Trophoblast cell (in vitro differentiated cells and primary cell): Measurements from ENCODE around the gene NUDT3.

Experiments
- DNase-seq, 2 donors: peaks; one replicate each; pipeline ENCODE4 v3.0.0-alpha.2; 2016
- H2AFZ ChIP-seq: 2 replicates; pipeline ENCODE4 v1.6.1; 2013; ENCODE audit warnings: low read length, moderate library complexity, mild to moderate bottlenecking; ENCODE audit not compliant: insufficient read depth, poor library complexity
- H2AK5ac ChIP-seq: 2 replicates; pipeline ENCODE4 v1.6.1; 2013; ENCODE audit warnings: mild to moderate bottlenecking, low read length
- H2BK120ac ChIP-seq: 2 replicates; pipeline ENCODE4 v1.6.1; 2013; ENCODE audit warnings: low read length, mild to moderate bottlenecking, moderate library complexity; ENCODE audit not compliant: insufficient read depth, poor library complexity
- H2BK12ac ChIP-seq: 2 replicates; pipeline ENCODE4 v1.6.1; 2013; ENCODE audit warnings: mild to moderate bottlenecking, low read length, moderate library complexity
- H2BK5ac ChIP-seq: 2 replicates; pipeline ENCODE4 v1.6.1; 2013; ENCODE audit warnings: low read length, low read depth, moderate library complexity, mild to moderate bottlenecking; ENCODE audit not compliant: poor library complexity
- H3K14ac ChIP-seq: 2 replicates; pipeline ENCODE4 v1.6.1; 2013; ENCODE audit warnings: mild to moderate bottlenecking, low read length
- H3K18ac ChIP-seq: 2 replicates; pipeline ENCODE4 v1.6.1; 2013; ENCODE audit warnings: mild to moderate bottlenecking, low read length
- H3K23ac ChIP-seq: 2 replicates; pipeline ENCODE4 v1.6.1; 2013; ENCODE audit warnings: low read length
- H3K27ac ChIP-seq: 2 replicates; pipeline ENCODE4 v1.5.1; 2013; ENCODE audit warnings: low read depth, mild to moderate bottlenecking, inconsistent platforms, low read length, moderate library complexity
- H3K27me3 ChIP-seq: 2 replicates; pipeline ENCODE4 v1.6.1; 2013; ENCODE audit warnings: inconsistent platforms, mild to moderate bottlenecking, low read length, moderate library complexity; ENCODE audit not compliant: insufficient read depth
- H3K36me3 ChIP-seq, 2 experiments: 1 replicate in 1 of 2; 2 replicates in 1 of 2; pipeline ENCODE4 v1.6.1; 2013; ENCODE audit warnings: low read length in 2 of 2, mild to moderate bottlenecking in 2 of 2, moderate library complexity in 1 of 2; ENCODE audit not compliant: insufficient read depth in 2 of 2, control insufficient read depth in 1 of 2
- H3K4ac ChIP-seq: 2 replicates; pipeline ENCODE4 v1.6.1; 2013; ENCODE audit warnings: low read depth, mild to moderate bottlenecking, low read length, moderate library complexity
- H3K4me1 ChIP-seq, 2 experiments: 1 replicate in 1 of 2; 2 replicates in 1 of 2; pipeline ENCODE4 v1.6.1; 2013; ENCODE audit warnings: low read length in 2 of 2, mild to moderate bottlenecking in 2 of 2, moderate library complexity in 1 of 2; ENCODE audit not compliant: insufficient read depth in 2 of 2, control insufficient read depth in 1 of 2
- H3K4me2 ChIP-seq: 2 replicates; pipeline ENCODE4 v1.6.1; 2013; ENCODE audit warnings: inconsistent platforms, mild to moderate bottlenecking, low read length, moderate library complexity
- H3K4me3 ChIP-seq: 2 replicates; pipeline ENCODE4 v1.5.1; 2013; ENCODE audit warnings: mild to moderate bottlenecking, low read depth, low read length, inconsistent platforms
- H3K79me1 ChIP-seq: one replicate; pipeline ENCODE4 v1.6.1; 2013; ENCODE audit warnings: low read length
- H3K79me2 ChIP-seq: 2 replicates; pipeline ENCODE4 v1.6.1; 2013; ENCODE audit warnings: low read length, mild to moderate bottlenecking; ENCODE audit not compliant: control insufficient read depth, insufficient read depth, poor library complexity
- H3K9ac ChIP-seq: 2 replicates; pipeline ENCODE4 v1.6.1; 2013; ENCODE audit warnings: mild to moderate bottlenecking, low read length
- H3K9me3 ChIP-seq: 2 replicates; pipeline ENCODE4 v1.6.1; 2013; ENCODE audit warnings: low read depth, mild to moderate bottlenecking, control low read depth, inconsistent platforms, low read length; ENCODE audit not compliant: insufficient read depth
- H4K12ac ChIP-seq: 2 replicates; pipeline ENCODE4 v1.6.1; 2013; ENCODE audit warnings: low read depth, mild to moderate bottlenecking, low read length, moderate library complexity
- H4K8ac ChIP-seq: 2 replicates; pipeline ENCODE4 v1.6.1; 2013; ENCODE audit warnings: low read depth, mild to moderate bottlenecking, low read length, moderate library complexity
- H4K91ac ChIP-seq: one replicate; pipeline ENCODE4 v1.6.1; 2013; ENCODE audit warnings: low read depth, mild to moderate bottlenecking, low read length, moderate library complexity
- WGBS: extraction: QIAGEN DNeasy Blood & Tissue Kit; methylation state at CpG from one replicate; pipeline ENCODE4 v1.1.7; 2013; ENCODE audit warnings: missing lambda C conversion rate; ENCODE audit not compliant: insufficient read length, insufficient coverage; ENCODE audit errors: extremely low coverage; 5-methylcytosine and 5-hydroxymethylcytosine counted together

The NUDT3 gene

DNA sequence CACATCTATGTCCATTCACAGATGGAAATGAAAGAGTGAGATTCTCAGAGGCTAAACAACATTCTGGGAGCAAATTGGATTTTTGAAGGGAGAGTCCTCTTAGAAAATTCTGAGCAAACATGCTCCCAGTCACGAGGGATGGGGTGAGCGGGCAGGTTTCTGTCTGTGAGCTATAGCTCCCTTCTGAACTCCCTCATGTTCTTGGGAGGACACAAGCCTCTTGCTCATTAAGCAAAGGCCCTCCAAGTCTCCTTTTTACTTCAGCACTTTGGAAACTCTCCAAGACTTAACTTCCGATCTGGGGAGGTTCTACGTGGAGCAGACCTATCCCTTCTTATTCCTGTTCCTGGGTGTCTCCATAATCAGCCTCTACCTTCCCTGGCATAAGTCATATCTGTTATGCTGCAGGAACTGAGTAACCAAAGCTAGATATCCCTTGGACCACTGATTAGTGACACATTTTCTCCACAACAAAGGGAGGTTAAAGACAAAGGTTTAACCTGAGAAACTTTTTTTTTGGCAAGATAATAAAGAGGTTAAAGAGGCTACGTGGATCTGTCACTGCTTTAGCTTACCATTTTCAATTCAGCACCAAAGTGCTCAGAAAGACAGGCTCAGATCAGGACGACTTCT lies 110.7 kb downstream of the NUDT3 start:
- no peak overlapping the region for H3K23ac ChIP-seq
- no peak overlapping the region for H3K4ac ChIP-seq
- H2BK12ac ChIP-seq = no peak overlapping the region
- no peaks in the 10 kb centered on the region for H3K36me3 ChIP-seq
- H3K9ac ChIP-seq = no peak overlapping the region
- H3K9me3 ChIP-seq = no peaks in the 10 kb centered on the region
- no peaks in the 10 kb centered on the region for H3K27me3 ChIP-seq
- H3K79me2 ChIP-seq = no peaks in the 10 kb centered on the region
- H2BK120ac ChIP-seq = no peak overlapping the region
- no peak overlapping the region for H2AK5ac ChIP-seq
- H3K4me2 ChIP-seq = no peak overlapping the region
- H3K79me1 ChIP-seq = no peaks in the 10 kb centered on the region
- H2BK5ac ChIP-seq = no peak overlapping the region
- no peak overlapping the region for H4K8ac ChIP-seq
- no peak overlapping the region for H3K4me3 ChIP-seq
- no peak overlapping the region for H3K27ac ChIP-seq
- H3K14ac ChIP-seq = no peak overlapping the region
- H3K4me1 ChIP-seq = peaks cover 4% of the 10 kb centered on the region in 2 experiments
- WGBS = no CpG with 5 or more reads among the region's 6 CpGs
- H3K18ac ChIP-seq = no peak overlapping the region
- no peak overlapping the region for H4K91ac ChIP-seq
- H4K12ac ChIP-seq = no peak overlapping the region
- no peak for DNase-seq
- H2AFZ ChIP-seq = no peak overlapping the region

DNA sequence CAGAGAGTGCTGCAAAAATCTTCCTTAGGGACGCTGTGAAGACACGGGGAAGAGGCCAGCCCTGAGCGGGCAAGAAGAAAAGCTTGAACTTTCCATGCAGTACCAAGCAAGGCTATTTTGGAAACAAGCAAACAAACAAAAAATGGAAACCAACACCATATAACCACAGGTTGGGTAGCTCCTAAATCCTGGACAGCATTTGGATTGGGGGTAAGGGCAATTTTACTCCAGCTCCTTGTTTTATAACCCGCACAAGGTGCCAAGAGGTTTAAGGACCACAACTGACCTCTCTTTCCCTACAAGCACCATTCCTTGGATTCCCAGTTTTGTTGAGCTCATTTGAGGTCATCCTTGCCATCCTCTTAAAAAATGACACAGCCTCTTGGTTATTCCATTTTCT lies 112.3 kb downstream of the NUDT3 start:
- H3K79me2 ChIP-seq = no peaks in the 10 kb centered on the region
- H3K27me3 ChIP-seq = no peaks in the 10 kb centered on the region
- H2AK5ac ChIP-seq = no peak overlapping the region
- no peak overlapping the region for H3K18ac ChIP-seq
- no peak overlapping the region for H2AFZ ChIP-seq
- no peaks in the 10 kb centered on the region for H3K9me3 ChIP-seq
- no peak for DNase-seq
- no peak overlapping the region for H3K4ac ChIP-seq
- no peak overlapping the region for H4K91ac ChIP-seq
- H4K12ac ChIP-seq = no peak overlapping the region
- no peak overlapping the region for H3K27ac ChIP-seq
- no peak overlapping the region for H3K4me2 ChIP-seq
- no peak overlapping the region for H3K23ac ChIP-seq
- no peak overlapping the region for H2BK120ac ChIP-seq
- H2BK5ac ChIP-seq = no peak overlapping the region
- H3K79me1 ChIP-seq = no peaks in the 10 kb centered on the region
- H3K36me3 ChIP-seq = no peaks in the 10 kb centered on the region
- peaks cover 9 to 10% of the 10 kb centered on the region in 2 experiments for H3K4me1 ChIP-seq
- no peak overlapping the region for H3K4me3 ChIP-seq
- no peak overlapping the region for H3K9ac ChIP-seq
- no peak overlapping the region for H4K8ac ChIP-seq
- H2BK12ac ChIP-seq = no peak overlapping the region
- WGBS = no CpG with 5 or more reads among the region's 4 CpGs
- H3K14ac ChIP-seq = no peak overlapping the region

DNA sequence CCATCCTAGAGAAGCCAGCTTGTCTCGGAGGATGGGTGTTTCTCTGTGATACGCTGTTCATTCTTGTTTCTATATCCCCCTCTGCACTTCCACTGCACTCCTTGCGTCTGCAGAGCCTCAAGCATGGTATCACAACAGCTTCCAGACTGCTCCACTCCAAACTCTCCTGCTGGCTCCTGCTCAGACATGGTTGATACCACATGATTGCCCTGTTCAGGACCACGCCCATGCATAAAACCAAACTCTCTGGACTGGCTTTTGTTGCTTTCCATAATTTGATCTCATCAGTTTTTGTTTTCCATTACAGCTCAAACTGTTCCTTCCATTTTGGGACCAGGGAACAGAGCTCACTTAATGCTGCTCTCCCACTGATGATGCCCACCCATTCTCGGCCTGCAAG lies 113.6 kb downstream of the NUDT3 start:
- Histone ChIP-seq H3K9ac (no peak overlapping the region), H3K9me3 (no peaks in the 10 kb centered on the region), H3K36me3 (no peaks in the 10 kb centered on the region), H4K8ac (no peak overlapping the region), H3K4ac (no peak overlapping the region), H3K4me2 (no peak overlapping the region), H4K91ac (no peak overlapping the region), H3K4me3 (no peak overlapping the region), H3K4me1 (peaks cover 9 to 10% of the 10 kb centered on the region in 2 experiments), H2BK5ac (no peak overlapping the region), H3K79me2 (no peaks in the 10 kb centered on the region), H3K79me1 (no peaks in the 10 kb centered on the region), H2BK120ac (no peak overlapping the region), H2AFZ (no peak overlapping the region), H3K18ac (no peak overlapping the region), H2AK5ac (no peak overlapping the region), H2BK12ac (no peak overlapping the region), H3K27me3 (no peaks in the 10 kb centered on the region), H3K14ac (no peak overlapping the region), H3K23ac (no peak overlapping the region), H3K27ac (no peak overlapping the region), H4K12ac (no peak overlapping the region)
- no peak for DNase-seq
- WGBS = no CpG with 5 or more reads among the region's 5 CpGs

DNA sequence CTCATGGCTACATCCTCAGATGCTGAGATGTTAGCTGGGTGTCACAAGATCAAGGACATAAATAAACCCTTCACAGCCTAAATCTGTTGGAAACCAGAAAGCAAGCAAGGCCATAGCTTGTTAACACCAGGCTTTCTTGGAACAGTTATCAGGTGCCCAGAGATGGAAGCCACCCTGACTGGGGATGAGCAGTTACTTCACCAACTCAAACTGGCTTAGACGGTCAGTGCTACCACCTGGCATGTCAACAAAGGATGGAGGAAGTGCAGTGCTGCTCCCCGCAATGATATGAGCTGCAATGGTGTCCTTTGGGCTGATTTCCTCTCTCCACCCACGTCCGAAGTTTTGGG lies 114.7 kb downstream of the NUDT3 start:
- H2BK120ac ChIP-seq = no peak overlapping the region
- no peak overlapping the region for H3K23ac ChIP-seq
- no peak overlapping the region for H3K27ac ChIP-seq
- H3K4me3 ChIP-seq = no peak overlapping the region
- no peaks in the 10 kb centered on the region for H3K79me1 ChIP-seq
- H3K4me2 ChIP-seq = no peak overlapping the region
- H3K18ac ChIP-seq = no peak overlapping the region
- no peak overlapping the region for H2AK5ac ChIP-seq
- H3K9me3 ChIP-seq = no peaks in the 10 kb centered on the region
- H3K27me3 ChIP-seq = no peaks in the 10 kb centered on the region
- H3K4ac ChIP-seq = no peak overlapping the region
- peaks cover 15 to 16% of the 10 kb centered on the region in 2 experiments for H3K4me1 ChIP-seq
- H3K79me2 ChIP-seq = no peaks in the 10 kb centered on the region
- no peak overlapping the region for H2BK5ac ChIP-seq
- no peak overlapping the region for H4K12ac ChIP-seq
- no peak overlapping the region for H4K8ac ChIP-seq
- H2BK12ac ChIP-seq = no peak overlapping the region
- no peak for DNase-seq
- no peak overlapping the region for H3K14ac ChIP-seq
- H3K9ac ChIP-seq = no peak overlapping the region
- H4K91ac ChIP-seq = no peak overlapping the region
- H2AFZ ChIP-seq = no peak overlapping the region
- WGBS = no CpG with 5 or more reads among the region's 4 CpGs
- no peaks in the 10 kb centered on the region for H3K36me3 ChIP-seq
